IMR-90 (cell line): Measurements from ENCODE around the gene MACF1. TPM values are rescaled to one million over a fixed set of nuclear protein-coding genes. Genes with fewer than 3 reads are reported as not detected.
"Not testable (repeated sequence)": the region's sequence is repeated elsewhere in the genome, so short reads cannot be mapped to it uniquely, and the experiment has no call there.

Experiments used
- ATAC-seq: fragments of 200-7000 bp; cut with Tn5 transposase; 2 replicates; pipeline ENCODE4 v1.9.1; 2020; ENCODE audit warnings: low read depth, mild to moderate bottlenecking, moderate library complexity
- BruUV-seq: library from RNA; stranded (reverse); fragments of 400-500 nt; replicated peaks from 2 replicates; lab custom pipeline; 2021; lab: Mats Ljungman, UMichigan
- CTCF ChIA-PET: fragments of 300-600 bp; formaldehyde crosslinking; extraction: SDS; loops from one replicate; lab custom pipeline; 2021; ENCODE audit warnings: antibody characterized with exemption; lab: Yijun Ruan, JAX
- POLR2A ChIA-PET: fragments of 300-600 bp; sonication (Branson Sonifier 250); formaldehyde crosslinking; loops from one replicate; lab custom pipeline; 2022; ENCODE audit warnings: antibody characterized with exemption; ENCODE audit not compliant: unreplicated experiment; lab: Charles Lee
- DNase-seq: peaks from one replicate; pipeline ENCODE4 v3.0.0; 2013
- H2AFZ ChIP-seq: replicated peaks from 2 replicates; pipeline ENCODE3; 2013; ENCODE audit warnings: low read length, mild to moderate bottlenecking; ENCODE audit not compliant: poor library complexity
- H2AK5ac ChIP-seq: 2 replicates; pipeline ENCODE4 v1.6.1; 2013; ENCODE audit warnings: low read depth, low read length, inconsistent platforms
- H2AK9ac ChIP-seq: replicated peaks from 2 replicates; pipeline ENCODE3; 2013; ENCODE audit warnings: mild to moderate bottlenecking, low read depth, low read length, moderate library complexity; ENCODE audit not compliant: poor library complexity
- H2BK120ac ChIP-seq: 2 replicates; pipeline ENCODE4 v1.6.1; 2013; ENCODE audit warnings: low read depth, low read length, inconsistent platforms
- H2BK15ac ChIP-seq: 3 replicates; pipeline ENCODE4 v1.6.1; 2013; ENCODE audit warnings: low read depth, low read length, inconsistent platforms
- H2BK20ac ChIP-seq: 2 replicates; pipeline ENCODE4 v1.6.1; 2013; ENCODE audit warnings: low read depth, mild to moderate bottlenecking, inconsistent platforms, low read length, moderate library complexity
- H2BK5ac ChIP-seq: 2 replicates; pipeline ENCODE4 v1.6.1; 2013; ENCODE audit warnings: mild to moderate bottlenecking, low read depth, low read length, inconsistent platforms; ENCODE audit not compliant: poor library complexity, severe bottlenecking
- H3K14ac ChIP-seq: replicated peaks from 2 replicates; pipeline ENCODE4 v1.6.1; 2013; ENCODE audit warnings: low read depth, low read length, inconsistent platforms
- H3K18ac ChIP-seq: 2 replicates; pipeline ENCODE4 v1.6.1; 2013; ENCODE audit warnings: low read depth, low read length, control low read depth
- H3K23ac ChIP-seq: 2 replicates; pipeline ENCODE4 v1.6.1; 2013; ENCODE audit warnings: low read depth, low read length, inconsistent platforms
- H3K27ac ChIP-seq: 2 replicates; pipeline ENCODE4 v1.5.1; 2013; ENCODE audit warnings: mild to moderate bottlenecking, control low read depth, low read length; ENCODE audit not compliant: insufficient read depth
- H3K27me3 ChIP-seq: 2 replicates; pipeline ENCODE4 v1.6.1; 2013; ENCODE audit warnings: low read length; ENCODE audit not compliant: control insufficient read depth, insufficient read depth
- H3K36me3 ChIP-seq: 2 replicates; pipeline ENCODE4 v1.6.1; 2013; ENCODE audit warnings: low read length, mixed read lengths; ENCODE audit not compliant: control insufficient read depth, insufficient read depth
- H3K4ac ChIP-seq: 2 replicates; pipeline ENCODE4 v1.6.1; 2013; ENCODE audit warnings: low read depth, low read length, inconsistent platforms
- H3K4me1 ChIP-seq: 2 replicates; pipeline ENCODE4 v1.6.1; 2013; ENCODE audit warnings: low read length, mixed read lengths; ENCODE audit not compliant: control insufficient read depth, insufficient read depth
- H3K4me2 ChIP-seq: 2 replicates; pipeline ENCODE4 v1.6.1; 2013; ENCODE audit warnings: low read depth, mild to moderate bottlenecking, control low read depth, low read length, moderate library complexity
- H3K4me3 ChIP-seq: 2 replicates; pipeline ENCODE4 v1.5.1; 2013; ENCODE audit warnings: low read depth, mild to moderate bottlenecking, control low read depth, low read length, moderate library complexity; ENCODE audit not compliant: insufficient read depth
- H3K56ac ChIP-seq: 2 replicates; pipeline ENCODE4 v1.6.1; 2013; ENCODE audit warnings: low read length, inconsistent platforms; ENCODE audit not compliant: insufficient read depth; ENCODE audit errors: extremely low read depth
- H3K79me1 ChIP-seq, 2 experiments: 2 replicates each; pipeline ENCODE4 v1.6.1; 2013; ENCODE audit warnings: low read length in 2 of 2, inconsistent platforms in 1 of 2, low read depth in 1 of 2
- H3K9ac ChIP-seq: 2 replicates; pipeline ENCODE4 v1.6.1; 2013; ENCODE audit warnings: low read depth, low read length, control low read depth
- H3K9me1 ChIP-seq: 2 replicates; pipeline ENCODE4 v1.6.1; 2013; ENCODE audit warnings: low read length, inconsistent platforms; ENCODE audit not compliant: insufficient read depth
- H3K9me3 ChIP-seq: 2 replicates; pipeline ENCODE4 v1.6.1; 2013; ENCODE audit warnings: low read length; ENCODE audit not compliant: control insufficient read depth, insufficient read depth
- H4K20me1 ChIP-seq: 2 replicates; pipeline ENCODE4 v1.6.1; 2013; ENCODE audit warnings: low read length, inconsistent platforms; ENCODE audit not compliant: insufficient read depth
- H4K5ac ChIP-seq: 2 replicates; pipeline ENCODE4 v1.6.1; 2013; ENCODE audit warnings: mild to moderate bottlenecking, low read depth, low read length, control low read depth
- H4K8ac ChIP-seq, 2 experiments: 2 replicates each; pipeline ENCODE4 v1.6.1; 2013; ENCODE audit warnings: low read depth in 2 of 2, low read length in 2 of 2, control low read depth in 1 of 2, inconsistent platforms in 1 of 2
- H4K91ac ChIP-seq: 2 replicates; pipeline ENCODE4 v1.6.1; 2013; ENCODE audit warnings: low read depth, low read length, inconsistent platforms; ENCODE audit not compliant: insufficient read depth
- WGBS, 2 experiments: methylation state at CpG; one replicate each; pipeline versions ENCODE4 v1.1.5 to v1.1.7; 2013; ENCODE audit warnings: missing lambda C conversion rate in 2 of 2; ENCODE audit not compliant: insufficient read length in 1 of 2; ENCODE audit errors: extremely low coverage in 2 of 2; 5-methylcytosine and 5-hydroxymethylcytosine counted together
- dilution Hi-C: fragments of 300-500 bp; cut with HindIII; formaldehyde crosslinking; loops from one replicate; pipeline ENCODE4 v1.14.3; 2018; ENCODE audit warnings: low sequenced_read_pairs; ENCODE audit not compliant: unreplicated experiment
- in situ Hi-C: fragments of 300-500 bp; cut with MboI; formaldehyde crosslinking; loops from 3 replicates; pipeline ENCODE4 v1.14.3; 2019; ENCODE audit warnings: low sequenced_read_pairs, inconsistent platforms, mixed read lengths
- intact Hi-C: fragments of 100-400 bp; cut with micrococcal nuclease; formaldehyde crosslinking; loops from 2 replicates; pipeline ENCODE4 v1.10.0; 2022
- polyA plus RNA-seq, 3 experiments: library from polyadenylated mRNA; depleted of rRNA; stranded (reverse); fragments of >200 nt; gene quantifications; 2 replicates each; pipeline ENCODE4 v1.2.3, GENCODE V29; 2012; ENCODE audit warnings: low replicate concordance in 1 of 3
- total RNA-seq: library from RNA; depleted of rRNA; stranded (reverse); fragments of >200 nt; gene quantifications from 2 replicates; pipeline ENCODE4 v1.2.3, GENCODE V29; 2012

MACF1 gene
- total and polyA plus RNA-seq, 2 of the 4 experiments (the other 2 are of a cell fraction), result 67.6 to 369 TPM

GRCh38 chr1:39467108-39467720, 262.7 kb downstream of the MACF1 start:
- H2AK9ac ChIP-seq, POLR2A ChIA-PET, H3K23ac ChIP-seq, H4K20me1 ChIP-seq, H3K27ac ChIP-seq, CTCF ChIA-PET, H3K56ac ChIP-seq, H4K91ac ChIP-seq, H2BK20ac ChIP-seq, H3K9ac ChIP-seq, H2BK15ac ChIP-seq, H4K5ac ChIP-seq, H3K4me3 ChIP-seq, H3K4ac ChIP-seq, H3K4me2 ChIP-seq, BruUV-seq, H3K4me1 ChIP-seq, H2AK5ac ChIP-seq, in situ Hi-C loops, H3K9me3 ChIP-seq, intact Hi-C loops, H3K27me3 ChIP-seq, H2BK5ac ChIP-seq, H2AFZ ChIP-seq, H2BK120ac ChIP-seq, H3K14ac ChIP-seq, H4K8ac ChIP-seq, H3K18ac ChIP-seq, ATAC-seq, DNase-seq: not testable (repeated sequence)
- dilution Hi-C loops, result loop anchor here (25.0 kb wide), 1 partner anchor 105 kb away; no protein-coding TSS in a partner anchor
- peaks cover 12% of the 10 kb centered on the region for H3K9me1 ChIP-seq
- H3K79me1 ChIP-seq, result peaks cover 34 to 68% of the 10 kb centered on the region in 2 experiments
- WGBS, 2 experiments, result no CpG with 5 or more reads among the region's 16 CpGs
- H3K36me3 ChIP-seq, result peaks cover 60% of the 10 kb centered on the region
